CD4-positive, alpha-beta T cell (primary cell): ENCODE data around the gene CNTRL. TPM values are rescaled to one million over a fixed set of nuclear protein-coding genes. Genes with fewer than 3 reads are reported as not detected.
A peak's percentile ranks its signal among the peaks of the same experiment; 100 is the strongest.

Experiments used
- ATAC-seq: fragments of 200-7000 bp; cut with Tn5 transposase; one replicate; pipeline ENCODE4 v1.10.0; 2022; ENCODE audit warnings: mild to moderate bottlenecking; ENCODE audit not compliant: poor library complexity
- CTCF ChIA-PET: fragments of 350-600 bp; sonication (Branson Sonifier 250); formaldehyde crosslinking; loops from one replicate; lab custom pipeline; 2021; ENCODE audit warnings: antibody characterized with exemption, inconsistent platforms; lab: Charles Lee
- POLR2A ChIA-PET: fragments of 350-600 bp; sonication (Branson Sonifier 250); formaldehyde crosslinking; loops from one replicate; lab custom pipeline; 2021; ENCODE audit warnings: antibody characterized with exemption, inconsistent platforms; lab: Charles Lee
- DNase-seq, 14 experiments: peaks; one replicate each; pipeline ENCODE4 v3.0.0-alpha.2; 2013 to 2020; ENCODE audit warnings: mixed read lengths in 2 of 14
- H3K27ac ChIP-seq, 2 donors: one replicate each; pipeline versions ENCODE4 v1.5.1 to v1.7.0; 2013; ENCODE audit warnings: low read length in 2 of 2, low read depth in 1 of 2, mild to moderate bottlenecking in 1 of 2
- H3K27me3 ChIP-seq, 2 experiments: 1 replicate in 1 of 2; 2 replicates in 1 of 2; pipeline versions ENCODE4 v1.6.1 to v1.7.0; 2013; ENCODE audit warnings: low read length in 2 of 2, control low read depth in 1 of 2, mild to moderate bottlenecking in 1 of 2, moderate library complexity in 1 of 2; ENCODE audit not compliant: insufficient read depth in 2 of 2, control insufficient read depth in 1 of 2
- H3K36me3 ChIP-seq: one replicate; pipeline ENCODE4 v1.6.1; 2013; ENCODE audit warnings: low read length, control low read depth; ENCODE audit not compliant: insufficient read depth
- H3K4me1 ChIP-seq: one replicate; pipeline ENCODE4 v1.6.1; 2013; ENCODE audit warnings: low read length, control low read depth; ENCODE audit not compliant: insufficient read depth
- H3K4me3 ChIP-seq: one replicate; pipeline ENCODE4 v1.5.1; 2013; ENCODE audit warnings: mild to moderate bottlenecking, low read length, moderate library complexity
- H3K9me3 ChIP-seq, 2 experiments: 1 replicate in 1 of 2; 2 replicates in 1 of 2; pipeline versions ENCODE4 v1.6.1 to v1.7.0; 2013; ENCODE audit warnings: low read length in 2 of 2, mild to moderate bottlenecking in 2 of 2, control low read depth in 1 of 2, moderate library complexity in 1 of 2; ENCODE audit not compliant: control insufficient read depth in 1 of 2, insufficient read depth in 1 of 2
- H3K27ac Mint-ChIP-seq: one replicate; pipeline ENCODE4 v1.8.0; 2020; ENCODE audit warnings: mixed read lengths
- H3K27me3 Mint-ChIP-seq: one replicate; pipeline ENCODE4 v1.8.0; 2021; ENCODE audit warnings: mixed read lengths
- H3K36me3 Mint-ChIP-seq: one replicate; pipeline ENCODE4 v1.8.0; 2021; ENCODE audit warnings: low read depth, mixed read lengths
- H3K4me1 Mint-ChIP-seq: one replicate; pipeline ENCODE4 v1.8.0; 2021; ENCODE audit warnings: low read depth, mixed read lengths
- H3K4me3 Mint-ChIP-seq: one replicate; pipeline ENCODE4 v1.8.0; 2020; ENCODE audit warnings: mild to moderate bottlenecking, mixed read lengths
- H3K9me3 Mint-ChIP-seq: one replicate; pipeline ENCODE4 v1.8.0; 2020; ENCODE audit warnings: mixed read lengths
- CTCF ChIP-seq: fragments of 200-600 bp; IDR thresholded peaks from one replicate; pipeline ENCODE4 v1.8.0; 2022; ENCODE audit warnings: antibody characterized with exemption, mild to moderate bottlenecking
- intact Hi-C, 2 experiments: fragments of 100-400 bp; cut with DNase I in 1 of 2; cut with micrococcal nuclease in 1 of 2; formaldehyde crosslinking; loops; one replicate each; pipeline versions ENCODE4 v1.15.1 to v1.9.0; 2023 to 2025; cut with DNase I, micrococcal nuclease
- total RNA-seq, 174 experiments: library from RNA in 2 of 174; stranded (reverse) in 2 of 174; gene quantifications; one replicate each; pipeline ENCODE4 v1.2.3 and lab custom pipeline; 2021 to 2026

The CNTRL gene
- total RNA-seq, 2 experiments from 2014 or later: 35.1 to 38.1 TPM

DNA sequence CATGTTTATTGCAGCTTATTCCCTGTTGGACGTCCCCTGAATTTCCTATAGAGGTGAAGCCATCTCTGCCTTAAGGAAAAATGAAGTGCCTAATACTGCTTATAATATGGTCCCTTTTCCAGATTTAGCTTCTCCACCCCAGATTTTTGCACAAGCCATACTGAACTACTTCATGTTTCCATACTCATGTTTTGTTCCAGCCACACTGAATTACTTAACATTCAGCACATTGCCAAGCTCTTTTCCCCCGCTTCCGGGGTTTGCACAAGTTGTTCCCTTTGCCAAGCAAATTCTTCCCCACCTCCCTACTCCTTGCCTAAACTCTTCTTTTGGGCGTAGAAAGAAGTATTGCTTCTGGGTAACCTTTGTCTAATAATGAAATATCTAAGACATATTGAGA lies 1.7 kb upstream of the CNTRL start:
- Histone ChIP-seq H3K27ac (no peak overlapping the region), H3K4me3 (no peak overlapping the region), H3K27me3 (no peaks in the 10 kb centered on the region), H3K4me1 (peaks cover 30% of the 10 kb centered on the region), H3K9me3 (no peaks in the 10 kb centered on the region), H3K36me3 (no peaks in the 10 kb centered on the region)
- Mint-ChIP-seq H3K4me3 (peak overlapping the region; percentile 89), H3K9me3 (no peaks in the 10 kb centered on the region), H3K4me1 (peaks cover 54% of the 10 kb centered on the region), H3K27ac (peak overlapping the region; percentile 98), H3K36me3 (peaks cover 18% of the 10 kb centered on the region), H3K27me3 (no peaks in the 10 kb centered on the region)
- ChIA-PET POLR2A (interaction anchor here (1.0 to 1.7 kb wide), 4 partner anchors 12 to 280 kb away, joined by 3 to 4 read pairs (median 4); partner anchors contain the start of gene FBXW2), CTCF (interaction anchor here (0.6 to 0.7 kb wide), 2 partner anchors 8 to 92 kb away, joined by 3 read pairs; no protein-coding TSS in a partner anchor)
- TF ChIP-seq CTCF: no peak
- DNase-seq (no peak), ATAC-seq (no peak)
- intact Hi-C loops: loop anchor here (5.0 kb wide), 3 partner anchors 91 to 206 kb away; no protein-coding TSS in a partner anchor

GRCh38 chr9:121075251-121076036 lies 689 bp downstream of the CNTRL start:
- intact Hi-C loops: loop anchor here (1.0 to 5.0 kb wide), 5 partner anchors 42 to 319 kb away; no protein-coding TSS in a partner anchor
- H3K9me3 Mint-ChIP-seq: no peaks in the 10 kb centered on the region
- ChIA-PET CTCF (interaction anchor here (0.9 kb wide), 1 partner anchor 320 kb away, joined by 3 read pairs; no protein-coding TSS in a partner anchor), POLR2A (interaction anchor here (0.9 to 1.3 kb wide), 4 partner anchors 16 to 282 kb away, joined by 3 to 7 read pairs (median 5); partner anchors contain the start of genes FBXW2 and PHF19)
- peak overlapping the region; percentile 75 to 81 for H3K27ac ChIP-seq
- no peaks in the 10 kb centered on the region for H3K27me3 ChIP-seq
- peak overlapping the region; percentile 92 for H3K4me3 ChIP-seq
- H3K4me1 ChIP-seq: peaks cover 30% of the 10 kb centered on the region
- peaks cover 54% of the 10 kb centered on the region for H3K4me1 Mint-ChIP-seq
- no peaks in the 10 kb centered on the region for H3K9me3 ChIP-seq
- DNase-seq (peak in 11 of 14 experiments; percentile 5 to 68 (median 22)), ATAC-seq (peak; percentile 20)
- peaks cover 7% of the 10 kb centered on the region for H3K36me3 ChIP-seq
- H3K27ac Mint-ChIP-seq: peak overlapping the region; percentile 98
- peak; percentile 31 for TF ChIP-seq CTCF
- peaks cover 22% of the 10 kb centered on the region for H3K36me3 Mint-ChIP-seq
- H3K4me3 Mint-ChIP-seq: peak overlapping the region; percentile 89
- H3K27me3 Mint-ChIP-seq: no peaks in the 10 kb centered on the region

DNA sequence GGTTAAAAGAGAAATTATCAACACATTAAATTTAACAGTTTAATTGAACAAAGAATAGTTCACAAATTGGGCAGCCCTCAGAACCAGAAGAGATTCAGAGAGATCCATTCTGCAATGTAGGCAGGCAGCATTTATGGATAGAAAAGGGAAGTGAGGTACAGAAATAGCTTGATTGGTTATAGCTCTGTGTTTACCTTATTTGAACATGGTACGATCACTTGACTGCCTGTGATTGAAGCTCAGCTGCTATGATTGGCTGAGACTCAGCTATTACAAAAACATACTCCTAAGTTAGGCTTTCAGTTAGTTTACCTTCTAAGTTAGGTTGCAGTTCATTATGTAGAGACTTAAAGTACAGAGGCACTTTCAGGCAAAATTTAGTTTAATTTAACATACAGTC lies 7.3 kb downstream of the CNTRL start:
- TF ChIP-seq CTCF: no peak
- intact Hi-C loops: no loop called here
- Mint-ChIP-seq H3K27ac (no peak overlapping the region), H3K4me1 (peaks cover 31% of the 10 kb centered on the region), H3K9me3 (no peaks in the 10 kb centered on the region), H3K27me3 (no peaks in the 10 kb centered on the region), H3K4me3 (no peak overlapping the region), H3K36me3 (peaks cover 48% of the 10 kb centered on the region)
- Histone ChIP-seq H3K27ac (no peak overlapping the region), H3K9me3 (no peaks in the 10 kb centered on the region), H3K4me3 (no peak overlapping the region), H3K27me3 (no peaks in the 10 kb centered on the region), H3K4me1 (no peaks in the 10 kb centered on the region), H3K36me3 (peaks cover 44% of the 10 kb centered on the region)
- DNase-seq (no peak), ATAC-seq (no peak)
- POLR2A ChIA-PET: no interaction called here
- CTCF ChIA-PET: interaction anchor here (0.9 kb wide), 1 partner anchor 9 kb away, joined by 3 read pairs; no protein-coding TSS in a partner anchor
